K562 (cell line): ENCODE measurements around the gene SLC26A6. TPM values are rescaled to one million over a fixed set of nuclear protein-coding genes. Genes with fewer than 3 reads are reported as not detected.
A peak's percentile ranks its signal among the peaks of the same experiment; 100 is the strongest.

Experiments
- ATF1 ChIP-seq, 2 experiments: fragments of 450-650 bp in 1 of 2; IDR thresholded peaks; 2 replicates each; pipeline ENCODE4 v1.6.1; 2016; ENCODE audit warnings: missing compliant biosample characterization in 1 of 2, missing genetic modification characterization in 1 of 2
- CCNT2 ChIP-seq: IDR thresholded peaks from 2 replicates; pipeline ENCODE4 v1.6.1; 2011; ENCODE audit warnings: borderline replicate concordance, low read depth, mild to moderate bottlenecking, moderate library complexity, mixed read lengths, low read length; ENCODE audit not compliant: insufficient read length; ENCODE audit errors: extremely low read depth
- CREM ChIP-seq: IDR thresholded peaks from 2 replicates; pipeline ENCODE4 v1.6.1; 2014; ENCODE audit warnings: antibody characterized with exemption, low read depth
- FOSL1 ChIP-seq: fragments of 200-800 bp; sonication (Bioruptor generic); conservative IDR thresholded peaks from 2 replicates; pipeline ENCODE4 v1.6.1; 2016; ENCODE audit warnings: missing genetic modification characterization, missing compliant biosample characterization
- FOXM1 ChIP-seq, 2 experiments: fragments of 450-650 bp in 1 of 2; sonication (generic) in 1 of 2; formaldehyde crosslinking in 1 of 2; IDR thresholded peaks; 2 replicates each; pipeline versions ENCODE4 v1.6.1 to v1.9.0; 2017 to 2022; ENCODE audit warnings: low read depth in 2 of 2, mild to moderate bottlenecking in 2 of 2, missing genetic modification reagents in 1 of 2, moderate library complexity in 1 of 2
- KAT7 ChIP-seq: sonication (generic); formaldehyde crosslinking; IDR thresholded peaks from 2 replicates; pipeline ENCODE4 v1.8.0; 2022; ENCODE audit warnings: missing genetic modification reagents, mild to moderate bottlenecking, borderline replicate concordance
- KDM1A ChIP-seq, 2 experiments: fragments of 450-650 bp; IDR thresholded peaks; 2 replicates each; pipeline ENCODE4 v1.6.1; 2016; ENCODE audit warnings: mild to moderate bottlenecking in 2 of 2
- NR2C2 ChIP-seq, 2 experiments: fragments of 200-800 bp in 1 of 2; sonication (Bioruptor generic) in 1 of 2; sonication (generic) in 1 of 2; formaldehyde crosslinking in 1 of 2; IDR thresholded peaks; 2 replicates each; pipeline versions ENCODE4 v1.6.1 to v1.8.0; 2016 to 2022; ENCODE audit warnings: mild to moderate bottlenecking in 1 of 2, missing compliant biosample characterization in 1 of 2, missing genetic modification characterization in 1 of 2, missing genetic modification reagents in 1 of 2
- PHF20 ChIP-seq: fragments of 450-650 bp; IDR thresholded peaks from 2 replicates; pipeline ENCODE4 v1.6.1; 2018; ENCODE audit not compliant: partially characterized antibody
- POLR3G ChIP-seq: IDR thresholded peaks from 2 replicates; pipeline ENCODE4 v1.6.1; 2011; ENCODE audit not compliant: insufficient read length, insufficient replicate concordance; ENCODE audit errors: extremely low read depth
- RERE ChIP-seq: sonication (generic); formaldehyde crosslinking; IDR thresholded peaks from 2 replicates; pipeline ENCODE4 v1.8.0; 2023; ENCODE audit warnings: missing genetic modification reagents, mild to moderate bottlenecking, borderline replicate concordance
- SMC3 ChIP-seq: conservative IDR thresholded peaks from 2 replicates; pipeline ENCODE4 v1.6.1; 2011; ENCODE audit warnings: low read depth, low read length, improper control_type of control experiment; ENCODE audit not compliant: insufficient read depth
- UBTF ChIP-seq, 2 experiments: IDR thresholded peaks; 2 replicates each; pipeline ENCODE4 v1.6.1; 2012; ENCODE audit warnings: improper control_type of control experiment in 2 of 2, low read depth in 2 of 2, low read length in 2 of 2, borderline replicate concordance in 1 of 2
- ZNF444 ChIP-seq: fragments of 250-450 bp; sonication (Bioruptor Pico); IDR thresholded peaks from 2 replicates; pipeline ENCODE4 v1.4.0; 2020; ENCODE audit warnings: mild to moderate bottlenecking, moderate library complexity
- ZNF696 ChIP-seq: fragments of 250-450 bp; sonication (Bioruptor Pico); conservative IDR thresholded peaks from 2 replicates; pipeline ENCODE4 v1.4.0; 2020; ENCODE audit warnings: mild to moderate bottlenecking, moderate library complexity
- polyA plus RNA-seq, 8 experiments: library from polyadenylated mRNA; depleted of rRNA in 4 of 8; stranded (reverse) in 5 of 8; unstranded in 3 of 8; fragments of >200 nt; fragmentation: Nextera tagmentation in 2 of 8; fragmentation: Illumina TruSeq in 1 of 8; extraction: Ambion mirVana in 2 of 8; extraction: Trizol in 1 of 8; gene quantifications; 2 replicates each; pipeline versions ENCODE4 v1.2.1 to v1.2.3, GENCODE V29; 2011 to 2014; ENCODE audit warnings: inconsistent platforms in 1 of 8, missing spikeins in 1 of 8
- total RNA-seq, 7 experiments: library from RNA; depleted of rRNA in 6 of 7; stranded (reverse); fragments of >200 nt in 6 of 7; fragmentation: Illumina TruSeq in 2 of 7; extraction: Trizol in 2 of 7; gene quantifications; 2 replicates each; pipeline versions ENCODE4 v1.2.1 to v1.2.3, GENCODE V29; 2011 to 2021; ENCODE audit warnings: low replicate concordance in 1 of 7

SLC26A6 gene
- total and polyA plus RNA-seq, 9 of the 15 experiments (the other 6 are each of a cell fraction or from before 2014, with no cell fraction given): 2.1 to 27.2 (median 14.8) TPM

GRCh38 chr3:48635222-48636021 is at the start of gene SLC26A6 (continued):
- TF ChIP-seq RERE (peak; percentile 82; the same call in 1 of the 2 replicates), ZNF444 (CRISPR knock-in tag) (no peak), NR2C2 (CRISPR knock-in tag; IDR thresholded peaks at IDR 0.05) (no peak), NR2C2 (tag; IDR thresholded peaks at IDR 0.05) (peak; percentile 44; the same call in 1 of the 2 replicates), CCNT2 (peak; percentile 70), FOXM1 (IDR thresholded peaks at IDR 0.05; ENCODE audit: low read depth) (peak; percentile 74), FOXM1 (CRISPR knock-in tag; IDR thresholded peaks at IDR 0.05; ENCODE audit: low read depth) (no peak), CREM (peak; percentile 41), KDM1A (IDR thresholded peaks at IDR 0.05) (no peak), POLR3G (no peak), SMC3 (0 out of 2 replicates have a peak, but pooled peaks have one; percentile 24), UBTF (IDR thresholded peaks at IDR 0.05; ENCODE audit: borderline replicate concordance in 1 of 2, low read depth in 2 of 2, low read length in 2 of 2) (peak; percentile 12 to 95; a peak in 2 of 4 replicates), FOSL1 (peak; percentile 42; the same call in 1 of the 2 replicates), ATF1 (CRISPR knock-in tag; IDR thresholded peaks at IDR 0.05) (no peak), ATF1 (tag; IDR thresholded peaks at IDR 0.05) (peak; percentile 45), ZNF696 (CRISPR knock-in tag) (no peak), PHF20 (peak; percentile 68), KAT7 (CRISPR knock-in tag) (peak; percentile 91; the same call in 1 of the 2 replicates)
